ENCODE data around the gene EOGT.

DNA sequence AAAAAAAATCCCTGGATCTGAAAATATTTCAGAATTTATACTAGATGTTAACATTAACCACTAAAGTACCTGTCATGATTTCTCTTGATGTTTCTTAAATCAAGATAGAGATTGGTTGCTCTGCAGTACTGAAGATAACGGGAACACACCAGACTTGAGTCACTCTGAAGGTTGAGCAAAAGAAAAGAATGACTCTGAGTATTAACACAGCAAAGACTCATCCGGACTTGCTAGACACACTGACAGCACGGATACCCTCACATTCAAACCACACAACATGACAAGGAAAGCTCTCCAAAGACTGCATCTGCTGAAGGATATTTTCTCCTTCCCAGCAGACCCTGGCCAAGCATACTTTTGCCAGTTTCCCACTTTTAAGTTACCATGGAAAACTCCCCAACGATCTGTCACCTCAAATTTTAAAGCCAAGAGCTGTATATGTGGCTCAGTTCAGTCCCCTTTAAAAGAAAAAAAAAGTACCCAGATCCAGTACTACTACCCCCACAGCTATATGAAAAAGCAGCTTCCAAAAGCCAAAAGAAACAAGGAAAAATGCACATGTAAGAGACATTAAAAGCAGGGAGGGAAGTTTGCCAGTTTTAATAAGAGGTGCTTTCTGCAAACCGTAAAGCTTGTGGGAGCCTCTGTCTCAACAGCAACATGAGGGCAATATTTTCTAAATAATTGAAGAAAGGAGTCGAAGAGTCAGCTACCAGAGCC lies 8.3 kb downstream of the EOGT start:
- TF ChIP-seq, protein P1, sequence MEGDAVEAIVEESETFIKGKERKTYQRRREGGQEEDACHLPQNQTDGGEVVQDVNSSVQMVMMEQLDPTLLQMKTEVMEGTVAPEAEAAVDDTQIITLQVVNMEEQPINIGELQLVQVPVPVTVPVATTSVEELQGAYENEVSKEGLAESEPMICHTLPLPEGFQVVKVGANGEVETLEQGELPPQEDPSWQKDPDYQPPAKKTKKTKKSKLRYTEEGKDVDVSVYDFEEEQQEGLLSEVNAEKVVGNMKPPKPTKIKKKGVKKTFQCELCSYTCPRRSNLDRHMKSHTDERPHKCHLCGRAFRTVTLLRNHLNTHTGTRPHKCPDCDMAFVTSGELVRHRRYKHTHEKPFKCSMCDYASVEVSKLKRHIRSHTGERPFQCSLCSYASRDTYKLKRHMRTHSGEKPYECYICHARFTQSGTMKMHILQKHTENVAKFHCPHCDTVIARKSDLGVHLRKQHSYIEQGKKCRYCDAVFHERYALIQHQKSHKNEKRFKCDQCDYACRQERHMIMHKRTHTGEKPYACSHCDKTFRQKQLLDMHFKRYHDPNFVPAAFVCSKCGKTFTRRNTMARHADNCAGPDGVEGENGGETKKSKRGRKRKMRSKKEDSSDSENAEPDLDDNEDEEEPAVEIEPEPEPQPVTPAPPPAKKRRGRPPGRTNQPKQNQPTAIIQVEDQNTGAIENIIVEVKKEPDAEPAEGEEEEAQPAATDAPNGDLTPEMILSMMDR (IDR thresholded peaks at IDR 0.05 in 2 of 3, conservative IDR thresholded peaks at IDR 0.05 in 1 of 3; ENCODE audit: control insufficient read depth in 2 of 3, extremely low read depth in 1 of 3, insufficient read depth in 1 of 3, low read depth in 3 of 3, low read length in 3 of 3) = no peak
- TF ChIP-seq, protein P2, sequence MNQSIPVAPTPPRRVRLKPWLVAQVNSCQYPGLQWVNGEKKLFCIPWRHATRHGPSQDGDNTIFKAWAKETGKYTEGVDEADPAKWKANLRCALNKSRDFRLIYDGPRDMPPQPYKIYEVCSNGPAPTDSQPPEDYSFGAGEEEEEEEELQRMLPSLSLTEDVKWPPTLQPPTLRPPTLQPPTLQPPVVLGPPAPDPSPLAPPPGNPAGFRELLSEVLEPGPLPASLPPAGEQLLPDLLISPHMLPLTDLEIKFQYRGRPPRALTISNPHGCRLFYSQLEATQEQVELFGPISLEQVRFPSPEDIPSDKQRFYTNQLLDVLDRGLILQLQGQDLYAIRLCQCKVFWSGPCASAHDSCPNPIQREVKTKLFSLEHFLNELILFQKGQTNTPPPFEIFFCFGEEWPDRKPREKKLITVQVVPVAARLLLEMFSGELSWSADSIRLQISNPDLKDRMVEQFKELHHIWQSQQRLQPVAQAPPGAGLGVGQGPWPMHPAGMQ (IDR thresholded peaks at IDR 0.05; ENCODE audit: borderline replicate concordance) = no peak

All from GM12878 (cell line).